Fibroblast of lung (primary cell): Measurements from ENCODE around the gene TBC1D22A. TPM values are rescaled to one million over a fixed set of nuclear protein-coding genes. Genes with fewer than 3 reads are reported as not detected.

ENCODE experiments used
- DNase-seq, 2 donors: peaks; one replicate each; pipeline versions ENCODE4 v3.0.0 to v3.0.0-alpha.2; 2010; ENCODE audit warnings: low read depth in 2 of 2
- H2AFZ ChIP-seq: 2 replicates; pipeline ENCODE4 v1.5.1; 2012; ENCODE audit warnings: low read length, control low read depth, inconsistent platforms
- H3K27ac ChIP-seq: 2 replicates; pipeline ENCODE4 v1.5.1; 2011; ENCODE audit warnings: low read length, control low read depth; ENCODE audit not compliant: insufficient read depth
- H3K27me3 ChIP-seq: 2 replicates; pipeline ENCODE4 v1.5.1; 2011; ENCODE audit warnings: mild to moderate bottlenecking, low read length; ENCODE audit not compliant: control insufficient read depth, insufficient read depth
- H3K36me3 ChIP-seq: 2 replicates; pipeline ENCODE4 v1.5.1; 2011; ENCODE audit warnings: low read length; ENCODE audit not compliant: control insufficient read depth, insufficient read depth
- H3K4me1 ChIP-seq: 2 replicates; pipeline ENCODE4 v1.5.1; 2011; ENCODE audit warnings: low read length; ENCODE audit not compliant: control insufficient read depth, insufficient read depth; ENCODE audit errors: extremely low read depth
- H3K4me2 ChIP-seq: 2 replicates; pipeline ENCODE4 v1.5.1; 2011; ENCODE audit warnings: low read length, control low read depth; ENCODE audit not compliant: insufficient read depth; ENCODE audit errors: extremely low read depth
- H3K4me3 ChIP-seq, 4 experiments: fragments of 200-600 bp in 1 of 4; sonication (generic) in 1 of 4; replicated peaks in 1 of 4; 2 replicates each; pipeline ENCODE4 v1.5.1; 2011 to 2016; ENCODE audit warnings: low read length in 4 of 4, low read depth in 3 of 4, mild to moderate bottlenecking in 3 of 4, control low read depth in 2 of 4, inconsistent platforms in 1 of 4, mixed read lengths in 1 of 4; ENCODE audit not compliant: insufficient read depth in 1 of 4; ENCODE audit errors: control extremely low read depth in 1 of 4
- H3K79me2 ChIP-seq: 2 replicates; pipeline ENCODE4 v1.5.1; 2012; ENCODE audit warnings: mild to moderate bottlenecking, low read length, inconsistent platforms; ENCODE audit not compliant: control insufficient read depth, insufficient read depth
- H3K9ac ChIP-seq: 2 replicates; pipeline ENCODE4 v1.5.1; 2011; ENCODE audit warnings: mild to moderate bottlenecking, low read length, control low read depth; ENCODE audit not compliant: insufficient read depth
- H3K9me3 ChIP-seq: 2 replicates; pipeline ENCODE4 v1.5.1; 2012; ENCODE audit warnings: low read depth, low read length; ENCODE audit not compliant: control insufficient read depth, insufficient read depth
- H4K20me1 ChIP-seq: 2 replicates; pipeline ENCODE4 v1.5.1; 2011; ENCODE audit warnings: low read length; ENCODE audit not compliant: control insufficient read depth, insufficient read depth; ENCODE audit errors: extremely low read depth
- EZH2 ChIP-seq: IDR thresholded peaks from 2 replicates; pipeline ENCODE4 v1.5.1; 2012; ENCODE audit warnings: low read length, control low read depth, mild to moderate bottlenecking; ENCODE audit errors: missing control alignments
- polyA plus RNA-seq, 2 donors: library from polyadenylated mRNA; depleted of rRNA in 1 of 2; stranded (reverse) in 1 of 2; unstranded in 1 of 2; fragments of >200 nt; gene quantifications; 2 replicates each; pipeline ENCODE4 v1.2.1, GENCODE V29; 2011 to 2012; ENCODE audit warnings: missing spikeins in 1 of 2
- total RNA-seq: library from RNA; depleted of rRNA; stranded (reverse); fragments of >200 nt; gene quantifications from 2 replicates; pipeline ENCODE4 v1.2.1, GENCODE V29; 2014
- TF ChIP-seq, protein P1 (sequence below), 2 donors: IDR thresholded peaks in 1 of 2; conservative IDR thresholded peaks in 1 of 2; 1 replicate in 1 of 2; 2 replicates in 1 of 2; pipeline ENCODE4 v1.5.1; 2011 to 2012; ENCODE audit warnings: low read length in 2 of 2, control low read depth in 1 of 2, inconsistent platforms in 1 of 2, low read depth in 1 of 2, mild to moderate bottlenecking in 1 of 2

The TBC1D22A gene
- total and polyA plus RNA-seq, 2 donors (not counting 1 experiment from before 2014, with no cell fraction given), result 11.6 to 17.6 TPM

DNA sequence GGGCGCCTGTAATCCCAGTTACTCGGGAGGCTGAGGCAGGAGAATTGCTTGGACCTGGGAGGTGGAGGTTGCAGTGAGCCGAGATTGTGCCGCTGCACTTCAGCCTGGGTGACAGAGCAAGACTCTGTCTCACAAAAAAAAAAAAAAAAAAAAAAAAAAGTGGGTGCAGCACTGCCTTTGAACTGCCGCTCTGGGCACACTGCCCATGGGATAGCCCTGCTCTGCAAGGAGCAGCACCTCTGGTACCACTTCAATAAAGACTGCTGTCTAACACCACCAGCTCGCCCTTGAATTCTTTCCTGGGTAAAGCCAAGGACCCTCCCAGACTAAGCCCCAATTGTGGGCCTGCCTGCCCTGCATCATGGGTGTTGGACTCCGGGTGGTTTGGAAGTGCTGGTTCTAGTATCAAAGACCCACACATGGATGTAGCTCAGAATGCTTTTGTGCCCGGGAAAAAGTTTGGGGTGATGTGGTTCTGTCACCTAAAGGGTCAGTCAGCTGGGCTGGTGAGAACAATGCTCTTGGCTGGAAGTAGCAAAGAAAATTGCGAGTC is 444.3 kb downstream of the TBC1D22A start:
- H3K4me1 ChIP-seq, result no peaks in the 10 kb centered on the region
- H3K36me3 ChIP-seq, result no peaks in the 10 kb centered on the region
- DNase-seq, result no peak
- no peak overlapping the region for H2AFZ ChIP-seq
- no peaks in the 10 kb centered on the region for H3K27me3 ChIP-seq
- H3K9me3 ChIP-seq, result no peaks in the 10 kb centered on the region
- no peak for TF ChIP-seq EZH2
- TF ChIP-seq, protein P1, sequence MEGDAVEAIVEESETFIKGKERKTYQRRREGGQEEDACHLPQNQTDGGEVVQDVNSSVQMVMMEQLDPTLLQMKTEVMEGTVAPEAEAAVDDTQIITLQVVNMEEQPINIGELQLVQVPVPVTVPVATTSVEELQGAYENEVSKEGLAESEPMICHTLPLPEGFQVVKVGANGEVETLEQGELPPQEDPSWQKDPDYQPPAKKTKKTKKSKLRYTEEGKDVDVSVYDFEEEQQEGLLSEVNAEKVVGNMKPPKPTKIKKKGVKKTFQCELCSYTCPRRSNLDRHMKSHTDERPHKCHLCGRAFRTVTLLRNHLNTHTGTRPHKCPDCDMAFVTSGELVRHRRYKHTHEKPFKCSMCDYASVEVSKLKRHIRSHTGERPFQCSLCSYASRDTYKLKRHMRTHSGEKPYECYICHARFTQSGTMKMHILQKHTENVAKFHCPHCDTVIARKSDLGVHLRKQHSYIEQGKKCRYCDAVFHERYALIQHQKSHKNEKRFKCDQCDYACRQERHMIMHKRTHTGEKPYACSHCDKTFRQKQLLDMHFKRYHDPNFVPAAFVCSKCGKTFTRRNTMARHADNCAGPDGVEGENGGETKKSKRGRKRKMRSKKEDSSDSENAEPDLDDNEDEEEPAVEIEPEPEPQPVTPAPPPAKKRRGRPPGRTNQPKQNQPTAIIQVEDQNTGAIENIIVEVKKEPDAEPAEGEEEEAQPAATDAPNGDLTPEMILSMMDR (conservative IDR thresholded peaks at IDR 0.05 in 1 of 2, IDR thresholded peaks at IDR 0.05 in 1 of 2; ENCODE audit: low read depth in 1 of 2, low read length in 2 of 2), result no peak
- H4K20me1 ChIP-seq, result no peaks in the 10 kb centered on the region
- H3K79me2 ChIP-seq, result no peaks in the 10 kb centered on the region
- no peak overlapping the region for H3K9ac ChIP-seq
- H3K27ac ChIP-seq, result no peak overlapping the region
- no peak overlapping the region for H3K4me2 ChIP-seq
- no peak overlapping the region for H3K4me3 ChIP-seq

DNA sequence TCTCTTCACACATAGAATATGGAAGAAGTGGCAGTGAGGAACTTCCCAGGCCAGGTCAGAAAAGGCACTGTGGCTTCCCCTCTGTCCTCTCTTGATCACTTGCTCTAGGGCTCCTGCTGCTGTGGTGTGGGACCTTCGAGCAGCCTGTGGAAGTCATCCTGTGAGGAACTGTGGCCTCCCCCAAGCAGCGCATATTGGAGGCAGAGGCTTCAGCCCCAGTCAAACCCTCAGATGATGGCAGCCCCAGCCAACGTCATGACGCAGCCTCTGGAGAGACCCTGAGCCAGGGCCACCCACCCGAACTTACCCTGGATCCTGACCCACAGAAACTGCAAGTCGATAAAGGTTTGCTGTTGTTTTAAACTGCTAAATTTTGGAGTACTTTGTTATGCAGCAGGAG is 444.9 kb downstream of the TBC1D22A start:
- Histone ChIP-seq H3K4me1 (no peaks in the 10 kb centered on the region), H4K20me1 (no peaks in the 10 kb centered on the region), H3K36me3 (no peaks in the 10 kb centered on the region), H3K9ac (no peak overlapping the region), H3K9me3 (no peaks in the 10 kb centered on the region), H3K27ac (no peak overlapping the region), H3K79me2 (no peaks in the 10 kb centered on the region), H3K4me3 (no peak overlapping the region), H3K27me3 (no peaks in the 10 kb centered on the region), H2AFZ (no peak overlapping the region), H3K4me2 (no peak overlapping the region)
- DNase-seq, result no peak
- TF ChIP-seq EZH2, result no peak
- TF ChIP-seq, protein P1 (conservative IDR thresholded peaks at IDR 0.05 in 1 of 2, IDR thresholded peaks at IDR 0.05 in 1 of 2; ENCODE audit: low read depth in 1 of 2, low read length in 2 of 2), result no peak

DNA sequence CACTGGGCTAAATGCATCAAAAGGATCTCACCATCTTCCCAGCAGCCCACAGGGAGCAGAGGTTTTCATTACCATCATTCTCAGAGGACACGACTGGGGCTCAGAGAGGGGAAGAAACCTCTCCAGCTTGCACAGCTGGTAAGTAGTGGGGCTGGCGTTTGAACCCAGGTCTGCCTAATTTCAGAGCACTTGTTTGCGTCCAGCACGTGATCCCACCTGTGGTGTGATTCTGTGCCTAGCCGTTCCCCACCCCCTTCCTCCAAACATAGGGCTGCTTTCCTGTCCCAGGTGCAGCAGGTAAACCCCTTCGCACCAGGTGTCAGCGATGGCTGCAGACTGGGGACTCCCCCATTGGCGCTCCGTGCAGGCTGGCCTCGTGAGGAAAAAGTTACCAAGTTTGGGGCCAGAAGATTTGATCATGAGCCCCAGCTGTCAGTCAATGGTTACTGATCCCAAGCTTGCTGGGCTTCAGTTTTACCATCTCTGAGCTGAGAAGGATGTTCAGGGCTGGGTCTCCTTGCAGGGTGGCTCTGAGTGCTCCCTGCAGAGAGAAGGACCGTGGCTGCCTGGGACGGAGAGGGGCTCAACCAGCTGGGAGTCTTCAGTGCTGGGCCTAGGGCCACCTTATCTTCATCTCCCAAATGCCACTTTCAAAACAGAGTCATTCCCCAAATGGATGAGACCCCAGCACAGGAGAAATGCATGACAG is 445.6 kb downstream of the TBC1D22A start:
- Histone ChIP-seq H3K9ac (no peak overlapping the region), H3K4me2 (no peak overlapping the region), H3K27ac (no peak overlapping the region), H3K9me3 (no peaks in the 10 kb centered on the region), H3K27me3 (no peaks in the 10 kb centered on the region), H3K4me1 (no peaks in the 10 kb centered on the region), H3K79me2 (no peaks in the 10 kb centered on the region), H3K4me3 (no peak overlapping the region), H4K20me1 (no peaks in the 10 kb centered on the region), H2AFZ (no peak overlapping the region), H3K36me3 (no peaks in the 10 kb centered on the region)
- no peak for DNase-seq
- TF ChIP-seq, protein P1 (conservative IDR thresholded peaks at IDR 0.05 in 1 of 2, IDR thresholded peaks at IDR 0.05 in 1 of 2; ENCODE audit: low read depth in 1 of 2, low read length in 2 of 2), result no peak
- no peak for TF ChIP-seq EZH2
